Putamen (tissue), 1 donor: ENCODE data around the gene MRPS12.

Source experiments
- DNase-seq: peaks from one replicate; pipeline ENCODE4 v3.0.0-alpha.2; 2016; ENCODE audit warnings: low spot score

Gene MRPS12

GRCh38 chr19:38911388-38912001 lies 19.2 kb upstream of the MRPS12 start:
- no peak for DNase-seq

- no peak for DNase-seq
Observed at GRCh38 chr19:38912600-38913514, 17.9 kb upstream of the MRPS12 start.

- DNase-seq, result no peak
Observed at GRCh38 chr19:38913958-38914357, 16.8 kb upstream of the MRPS12 start.

- DNase-seq, result no peak
Observed at GRCh38 chr19:38915329-38916321, 15.1 kb upstream of the MRPS12 start.

- no peak for DNase-seq
Observed at GRCh38 chr19:38917516-38917915, 13.2 kb upstream of the MRPS12 start.

- DNase-seq, result no peak
Observed at GRCh38 chr19:38917921-38918491, 12.7 kb upstream of the MRPS12 start.

GRCh38 chr19:38918526-38918925 lies 12.2 kb upstream of the MRPS12 start:
- no peak for DNase-seq

- DNase-seq, result no peak
Observed at GRCh38 chr19:38919837-38920601, 10.7 kb upstream of the MRPS12 start.

GRCh38 chr19:38920602-38921419 lies 9.9 kb upstream of the MRPS12 start:
- DNase-seq, result no peak

GRCh38 chr19:38921420-38922274 lies 9.1 kb upstream of the MRPS12 start:
- no peak for DNase-seq

- DNase-seq, result no peak
Observed at GRCh38 chr19:38922482-38922881, 8.3 kb upstream of the MRPS12 start.

- DNase-seq, result no peak
Observed at GRCh38 chr19:38924388-38924787, 6.4 kb upstream of the MRPS12 start.

GRCh38 chr19:38928391-38929001 lies 2.2 kb upstream of the MRPS12 start:
- no peak for DNase-seq

- peak; percentile 95 for DNase-seq
Observed at GRCh38 chr19:38929929-38930775, 592 bp upstream of the MRPS12 start, which contains the start of gene SARS2. SARS2 (minus strand) TSS chr19:38930763; CDS start chr19:38930736, 27 bp downstream.

GRCh38 chr19:38931521-38931793 lies 713 bp downstream of the MRPS12 start:
- DNase-seq, result no peak

GRCh38 chr19:38932425-38933179 lies 1.9 kb downstream of the MRPS12 start:
- no peak for DNase-seq

- no peak for DNase-seq
Observed at GRCh38 chr19:38933544-38933943, 2.8 kb downstream of the MRPS12 start.
